ENCODE results near the gene FIG4.
"Not testable (repeated sequence)": the region's sequence is repeated elsewhere in the genome, so short reads cannot be mapped to it uniquely, and the experiment has no call there.

FIG4 gene

GRCh38 chr6:109769213-109769612, 78.1 kb downstream of the FIG4 start:
- no peak for DNase-seq (ENCODE audit: extremely low spot score)
- CTCF ChIA-PET, result no interaction called here
- POLR2A ChIA-PET, result no interaction called here

GRCh38 chr6:109770047-109770446, 79.0 kb downstream of the FIG4 start:
- POLR2A ChIA-PET, result no interaction called here
- TF ChIP-seq NFRKB (IDR thresholded peaks at IDR 0.05) (no peak), SUZ12 (IDR thresholded peaks at IDR 0.05) (no peak), BHLHE40 (IDR thresholded peaks at IDR 0.05; ENCODE audit: borderline replicate concordance) (no peak), ZNF384 (IDR thresholded peaks at IDR 0.05) (no peak), FOXA1 (IDR thresholded peaks at IDR 0.05) (no peak), HDGF (IDR thresholded peaks at IDR 0.05; ENCODE audit: borderline replicate concordance) (no peak), ELF4 (IDR thresholded peaks at IDR 0.05) (no peak), PKNOX1 (IDR thresholded peaks at IDR 0.05) (no peak), LEF1 (IDR thresholded peaks at IDR 0.05; ENCODE audit: borderline replicate concordance) (no peak), ARNT (IDR thresholded peaks at IDR 0.05) (no peak), L3MBTL2 (conservative IDR thresholded peaks at IDR 0.05) (no peak), TARDBP (IDR thresholded peaks at IDR 0.05) (no peak), SP1 (IDR thresholded peaks at IDR 0.05) (no peak), CTBP1 (IDR thresholded peaks at IDR 0.05; ENCODE audit: borderline replicate concordance) (no peak), FOXM1 (IDR thresholded peaks at IDR 0.05; ENCODE audit: borderline replicate concordance) (no peak)
- CTCF ChIA-PET, result interaction anchor here (0.6 kb wide), 1 partner anchor 15 kb away, joined by 3 read pairs; no protein-coding TSS in a partner anchor
- DNase-seq (ENCODE audit: extremely low spot score), result no peak

More at GRCh38 chr6:109769213-109769612, 78.1 kb downstream of the FIG4 start:
- TF ChIP-seq SUZ12 (IDR thresholded peaks at IDR 0.05), result no peak
- no peak for TF ChIP-seq FOXA1 (IDR thresholded peaks at IDR 0.05)
- TF ChIP-seq CTBP1 (IDR thresholded peaks at IDR 0.05; ENCODE audit: borderline replicate concordance), result no peak
- TF ChIP-seq ARNT (IDR thresholded peaks at IDR 0.05), result no peak
- TF ChIP-seq L3MBTL2 (conservative IDR thresholded peaks at IDR 0.05), result no peak
- no peak for TF ChIP-seq SP1 (IDR thresholded peaks at IDR 0.05)
- TF ChIP-seq NFRKB (IDR thresholded peaks at IDR 0.05), result no peak
- TF ChIP-seq TARDBP (IDR thresholded peaks at IDR 0.05), result no peak
- no peak for TF ChIP-seq ZNF384 (IDR thresholded peaks at IDR 0.05)
- TF ChIP-seq BHLHE40 (IDR thresholded peaks at IDR 0.05; ENCODE audit: borderline replicate concordance), result no peak
- no peak for TF ChIP-seq FOXK2 (IDR thresholded peaks at IDR 0.05)
- TF ChIP-seq PKNOX1 (IDR thresholded peaks at IDR 0.05), result no peak
- TF ChIP-seq LEF1 (IDR thresholded peaks at IDR 0.05; ENCODE audit: borderline replicate concordance), result no peak
- no peak for TF ChIP-seq HDGF (IDR thresholded peaks at IDR 0.05; ENCODE audit: borderline replicate concordance)
- TF ChIP-seq ELF4 (IDR thresholded peaks at IDR 0.05), result no peak
- TF ChIP-seq FOXM1 (IDR thresholded peaks at IDR 0.05; ENCODE audit: borderline replicate concordance), result no peak

GRCh38 chr6:109770779-109771178, 79.7 kb downstream of the FIG4 start:
- no peak for DNase-seq (ENCODE audit: extremely low spot score)
- ChIA-PET CTCF (no interaction called here), POLR2A (no interaction called here)
- TF ChIP-seq NFRKB (IDR thresholded peaks at IDR 0.05) (no peak), TARDBP (IDR thresholded peaks at IDR 0.05) (no peak), ARNT (IDR thresholded peaks at IDR 0.05) (no peak), SP1 (IDR thresholded peaks at IDR 0.05) (no peak), ELF4 (IDR thresholded peaks at IDR 0.05) (no peak), PKNOX1 (IDR thresholded peaks at IDR 0.05) (no peak), LEF1 (IDR thresholded peaks at IDR 0.05; ENCODE audit: borderline replicate concordance) (no peak), L3MBTL2 (conservative IDR thresholded peaks at IDR 0.05) (no peak), FOXM1 (IDR thresholded peaks at IDR 0.05; ENCODE audit: borderline replicate concordance) (no peak), ZNF384 (IDR thresholded peaks at IDR 0.05) (no peak), FOXA1 (IDR thresholded peaks at IDR 0.05) (no peak), HDGF (IDR thresholded peaks at IDR 0.05; ENCODE audit: borderline replicate concordance) (no peak), BHLHE40 (IDR thresholded peaks at IDR 0.05; ENCODE audit: borderline replicate concordance) (no peak), FOXK2 (IDR thresholded peaks at IDR 0.05) (no peak), CTBP1 (IDR thresholded peaks at IDR 0.05; ENCODE audit: borderline replicate concordance) (no peak), SUZ12 (IDR thresholded peaks at IDR 0.05) (no peak)

- DNase-seq (ENCODE audit: extremely low spot score), result not testable (repeated sequence)
These were observed 81.1 kb downstream of the FIG4 start for GRCh38 chr6:109771939-109772755.

GRCh38 chr6:109772883-109773431, 81.9 kb downstream of the FIG4 start:
- ChIA-PET POLR2A (no interaction called here), CTCF (no interaction called here)
- TF ChIP-seq ZNF384 (IDR thresholded peaks at IDR 0.05), result no peak
- no peak for TF ChIP-seq ELF4 (IDR thresholded peaks at IDR 0.05)
- no peak for TF ChIP-seq HDGF (IDR thresholded peaks at IDR 0.05; ENCODE audit: borderline replicate concordance)
- no peak for TF ChIP-seq NFRKB (IDR thresholded peaks at IDR 0.05)
- TF ChIP-seq TARDBP (IDR thresholded peaks at IDR 0.05), result no peak
- TF ChIP-seq FOXM1 (IDR thresholded peaks at IDR 0.05; ENCODE audit: borderline replicate concordance), result no peak
- no peak for TF ChIP-seq L3MBTL2 (conservative IDR thresholded peaks at IDR 0.05)
- no peak for TF ChIP-seq CTBP1 (IDR thresholded peaks at IDR 0.05; ENCODE audit: borderline replicate concordance)
- TF ChIP-seq ARNT (IDR thresholded peaks at IDR 0.05), result no peak
- no peak for TF ChIP-seq SUZ12 (IDR thresholded peaks at IDR 0.05)
- no peak for TF ChIP-seq BHLHE40 (IDR thresholded peaks at IDR 0.05; ENCODE audit: borderline replicate concordance)
- no peak for TF ChIP-seq PKNOX1 (IDR thresholded peaks at IDR 0.05)
- TF ChIP-seq FOXK2 (IDR thresholded peaks at IDR 0.05), result no peak
- DNase-seq (ENCODE audit: extremely low spot score), result no peak

More at GRCh38 chr6:109771939-109772755, 81.1 kb downstream of the FIG4 start:
- CTCF ChIA-PET, result interaction anchor here (0.6 to 0.7 kb wide), 3 partner anchors 51 to 245 kb away, joined by 3 read pairs; no protein-coding TSS in a partner anchor
- POLR2A ChIA-PET, result not testable (repeated sequence)
